ENCODE data around the gene ZBTB7C.
"Not testable (repeated sequence)": the region's sequence is repeated elsewhere in the genome, so short reads cannot be mapped to it uniquely, and the experiment has no call there.

ZBTB7C gene

GRCh38 chr18:48408727-48409590 lies at the start of gene ZBTB7C:
ZBTB7C (minus strand) TSS chr18:48409383.
- no peak for DNase-seq

DNA sequence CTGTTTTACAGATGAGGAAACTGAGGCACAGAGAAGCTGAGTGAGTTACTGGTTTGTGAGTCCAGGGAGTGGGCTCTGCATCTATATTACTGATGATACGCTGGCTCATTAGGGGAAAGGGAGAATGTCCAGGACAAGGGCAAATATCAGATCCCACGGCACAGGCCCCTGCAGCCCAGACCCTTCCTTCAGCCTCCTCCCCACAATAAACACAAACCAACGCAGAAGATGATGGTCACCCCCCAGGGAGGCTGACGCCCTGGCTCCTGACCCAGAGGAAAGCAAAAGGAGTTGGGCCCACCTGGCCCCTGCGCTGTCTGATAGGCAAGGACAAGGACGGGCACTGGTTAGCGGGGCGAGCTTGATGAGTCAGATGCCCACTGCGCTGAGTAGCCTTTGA lies 47.7 kb upstream of the ZBTB7C start:
- no peak for DNase-seq

DNA sequence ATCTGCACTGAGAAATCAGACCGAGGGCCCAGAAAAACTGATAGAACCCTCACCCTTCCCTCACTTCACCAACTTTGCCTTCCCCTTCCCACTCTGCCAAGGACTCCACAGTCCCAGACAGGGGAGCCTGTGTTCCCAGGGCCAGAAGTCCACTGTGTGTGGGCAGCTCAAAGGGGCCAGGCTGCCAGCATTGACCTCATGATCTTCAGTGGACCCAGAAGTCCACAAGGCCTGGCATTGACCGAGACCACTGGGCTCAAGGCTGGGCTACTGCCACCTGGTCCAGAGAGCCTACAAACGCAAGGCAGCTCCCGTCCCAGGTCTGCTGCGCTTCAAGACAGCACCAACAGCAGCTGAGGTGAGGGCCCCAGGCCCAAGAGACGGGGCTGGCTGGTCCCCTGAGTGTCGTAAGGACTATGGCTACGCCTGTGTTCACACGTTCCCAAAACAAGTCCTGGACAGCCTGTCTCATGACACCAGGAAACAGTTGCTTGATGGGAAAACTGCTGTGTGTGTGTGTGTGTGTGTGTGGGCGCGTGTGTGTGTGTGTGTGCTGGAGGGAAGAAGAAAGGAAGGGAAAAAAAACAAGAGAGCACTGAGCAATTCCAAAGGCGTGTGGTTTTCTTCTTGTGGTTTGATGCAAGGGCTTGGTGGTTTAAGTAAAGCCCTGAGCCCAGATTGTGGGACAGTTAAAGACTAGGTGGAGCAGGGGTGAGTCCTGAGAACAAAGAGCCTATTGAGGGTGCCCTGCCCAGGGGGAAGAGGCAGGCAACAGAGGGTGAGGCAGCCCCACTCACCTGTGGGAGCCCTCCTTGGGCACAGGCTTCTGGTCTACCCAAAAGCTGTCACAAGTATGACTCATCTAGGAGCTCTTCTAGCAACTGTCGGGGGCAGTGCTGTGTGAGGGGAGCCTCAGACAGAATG lies 46.6 kb upstream of the ZBTB7C start:
- no peak for DNase-seq

DNA sequence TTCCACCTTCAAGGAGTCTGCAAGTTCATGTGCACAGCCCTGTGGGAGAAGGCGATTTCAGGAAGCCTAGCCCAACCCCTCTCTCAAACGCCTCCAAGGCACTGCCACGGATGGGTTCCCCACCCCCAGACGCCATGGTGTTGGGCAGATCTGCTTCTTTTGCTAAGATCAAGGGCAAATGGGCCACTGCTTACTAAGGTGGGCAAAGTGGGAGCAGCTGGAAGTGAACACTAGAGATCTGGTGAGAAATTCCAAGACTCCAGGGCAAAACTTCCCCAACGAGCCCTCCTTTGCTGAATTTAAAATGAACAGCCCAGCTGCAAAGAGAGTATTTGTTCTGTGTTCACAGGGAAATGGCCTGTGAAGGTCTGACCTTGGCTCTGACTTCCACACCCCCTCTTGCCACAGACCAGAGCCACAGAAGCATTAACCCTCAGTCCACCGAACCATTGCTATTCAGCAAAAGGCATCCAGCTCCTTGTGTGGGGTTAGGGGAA lies 45.1 kb upstream of the ZBTB7C start:
- DNase-seq, result no peak

- no peak for DNase-seq
Observed at GRCh38 chr18:48453330-48454066, 44.3 kb upstream of the ZBTB7C start.

- DNase-seq, result no peak
Observed at GRCh38 chr18:48452861-48453323, 43.7 kb upstream of the ZBTB7C start.

DNA sequence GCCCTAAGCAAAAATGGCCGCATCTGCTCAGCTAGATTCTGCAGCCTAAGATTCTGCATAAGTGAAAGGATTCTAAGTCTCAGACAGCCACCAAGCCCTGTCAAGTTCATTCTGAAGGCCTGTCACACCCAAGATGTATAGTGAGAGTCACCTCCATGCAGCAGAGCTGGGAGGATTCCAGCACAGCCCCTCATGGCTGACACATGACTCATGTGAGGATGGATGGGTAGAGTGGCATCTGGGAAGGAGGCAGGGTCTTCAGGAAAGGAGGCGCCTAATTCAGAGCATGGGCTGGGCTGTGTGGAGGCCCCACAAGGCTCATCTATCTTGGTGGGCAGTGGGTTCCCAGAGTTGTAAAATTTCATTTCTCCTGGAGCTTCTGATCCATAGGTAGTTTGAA lies 41.5 kb upstream of the ZBTB7C start:
- no peak for DNase-seq

DNA sequence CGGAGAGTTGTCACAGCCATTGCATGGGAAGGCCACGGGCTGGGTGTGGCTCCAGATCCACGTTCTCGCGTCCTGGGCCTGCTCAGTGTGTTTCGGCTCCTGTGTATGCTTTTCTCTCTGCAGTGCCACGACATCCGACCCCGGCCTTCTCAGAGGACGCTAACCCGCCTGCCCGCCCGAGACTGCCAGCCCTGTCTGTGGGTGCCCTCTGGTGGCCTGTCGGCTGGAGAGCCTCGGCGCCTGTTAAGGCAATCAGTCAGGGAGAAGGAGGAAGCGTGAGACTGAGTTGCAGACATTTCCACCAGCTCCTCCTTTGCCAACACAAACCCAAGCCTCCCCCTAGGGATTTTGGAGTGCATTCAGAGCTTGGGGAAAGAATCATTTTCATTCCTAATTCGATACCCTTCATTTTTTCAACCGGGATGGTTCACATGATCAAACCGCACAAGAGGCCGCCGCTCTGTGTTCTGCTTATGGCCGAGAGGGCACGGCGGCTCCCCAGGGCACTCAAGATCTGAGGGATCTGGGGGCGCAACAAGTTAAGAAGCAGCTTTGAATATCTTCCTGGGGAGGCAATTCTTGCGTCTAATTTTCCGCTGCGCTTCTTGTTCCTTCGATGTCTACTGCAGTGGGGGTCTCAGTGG lies 37.5 kb upstream of the ZBTB7C start:
- DNase-seq, result peak; percentile 32

DNA sequence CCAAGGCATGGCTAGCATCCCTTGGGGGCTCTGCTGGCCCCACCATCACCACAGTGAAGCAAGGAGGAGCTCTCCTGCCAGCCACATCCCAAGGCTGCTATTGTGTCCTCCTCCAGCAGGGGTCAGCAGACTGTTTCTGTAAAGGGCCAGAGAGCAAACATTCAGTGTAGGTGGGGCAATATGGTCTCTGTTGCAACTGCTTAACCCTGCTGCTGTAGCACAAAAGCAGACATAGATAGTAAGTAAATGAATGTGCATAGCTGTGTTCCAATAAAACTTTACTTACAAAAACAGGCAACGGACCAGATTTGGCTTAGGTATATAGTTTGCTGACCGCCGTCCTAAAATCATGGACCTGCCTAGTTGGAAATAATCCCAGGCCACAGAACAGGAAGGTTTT lies 36.4 kb upstream of the ZBTB7C start:
- DNase-seq, result peak; percentile 46

- no peak for DNase-seq
Observed at GRCh38 chr18:48442761-48443160, 33.6 kb upstream of the ZBTB7C start.

- no peak for DNase-seq
Observed at GRCh38 chr18:48441405-48441881, 32.3 kb upstream of the ZBTB7C start.

GRCh38 chr18:48440924-48441323 lies 31.7 kb upstream of the ZBTB7C start:
- DNase-seq, result no peak

- no peak for DNase-seq
Observed at GRCh38 chr18:48436907-48437306, 27.7 kb upstream of the ZBTB7C start.

DNA sequence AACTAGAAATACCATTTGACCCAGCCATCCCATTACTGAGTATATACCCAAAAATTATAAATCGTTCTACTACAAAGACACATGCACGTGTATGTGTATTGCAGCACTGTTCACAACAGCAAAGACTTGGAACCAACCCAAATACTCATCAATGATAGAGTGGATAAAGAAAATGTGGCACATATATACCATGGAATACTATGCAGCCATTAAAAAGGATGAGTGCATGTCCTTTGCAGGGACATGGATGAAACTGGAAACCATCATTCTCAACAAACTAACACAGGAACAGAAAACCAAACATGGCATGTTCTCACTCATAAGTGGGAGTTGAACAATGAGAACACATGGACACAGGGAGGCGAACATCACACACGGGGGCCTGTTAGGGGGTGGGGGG lies 25.2 kb upstream of the ZBTB7C start:
- DNase-seq, result not testable (repeated sequence)

DNA sequence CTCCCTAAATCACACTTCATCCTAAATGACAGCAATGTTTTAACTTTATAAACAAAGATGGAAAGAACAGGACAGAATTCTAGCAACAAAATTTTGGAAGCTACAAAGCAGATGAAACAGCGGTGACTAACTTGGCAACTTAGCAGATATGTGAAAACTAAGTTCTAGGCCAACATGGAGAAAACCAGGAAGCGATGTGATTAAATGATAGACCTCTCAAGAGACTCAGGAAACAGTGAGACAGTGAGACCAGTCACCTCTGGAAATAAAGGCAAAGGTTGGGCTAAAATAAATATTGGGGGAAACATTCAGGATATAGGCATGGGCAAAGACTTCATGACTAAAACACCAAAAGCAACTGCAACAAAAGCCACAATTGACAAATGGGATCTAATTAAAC lies 24.4 kb upstream of the ZBTB7C start:
- DNase-seq, result no peak

DNA sequence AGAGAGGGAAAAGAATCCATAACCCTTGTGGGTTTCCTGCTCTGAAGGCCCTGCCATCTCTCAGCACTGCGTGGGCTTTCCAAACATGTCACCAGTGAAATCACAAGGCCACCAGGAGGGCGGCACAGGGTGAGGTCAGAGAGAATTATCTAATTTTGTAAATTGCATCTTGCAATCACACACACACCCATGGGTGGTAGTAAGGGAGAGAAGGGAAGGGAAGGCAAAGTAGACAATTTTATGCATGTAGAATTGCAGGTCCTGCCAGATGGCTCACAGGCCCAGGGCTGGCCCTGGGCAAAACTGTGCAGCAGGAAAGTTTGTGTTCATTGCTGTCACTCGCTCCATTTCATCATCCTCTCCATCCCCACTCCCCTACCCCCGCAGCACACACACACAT lies 21.0 kb upstream of the ZBTB7C start:
- DNase-seq, result no peak

- no peak for DNase-seq
Observed at GRCh38 chr18:48428475-48429177, 19.4 kb upstream of the ZBTB7C start.

GRCh38 chr18:48422947-48423378 lies 13.8 kb upstream of the ZBTB7C start:
- no peak for DNase-seq

DNA sequence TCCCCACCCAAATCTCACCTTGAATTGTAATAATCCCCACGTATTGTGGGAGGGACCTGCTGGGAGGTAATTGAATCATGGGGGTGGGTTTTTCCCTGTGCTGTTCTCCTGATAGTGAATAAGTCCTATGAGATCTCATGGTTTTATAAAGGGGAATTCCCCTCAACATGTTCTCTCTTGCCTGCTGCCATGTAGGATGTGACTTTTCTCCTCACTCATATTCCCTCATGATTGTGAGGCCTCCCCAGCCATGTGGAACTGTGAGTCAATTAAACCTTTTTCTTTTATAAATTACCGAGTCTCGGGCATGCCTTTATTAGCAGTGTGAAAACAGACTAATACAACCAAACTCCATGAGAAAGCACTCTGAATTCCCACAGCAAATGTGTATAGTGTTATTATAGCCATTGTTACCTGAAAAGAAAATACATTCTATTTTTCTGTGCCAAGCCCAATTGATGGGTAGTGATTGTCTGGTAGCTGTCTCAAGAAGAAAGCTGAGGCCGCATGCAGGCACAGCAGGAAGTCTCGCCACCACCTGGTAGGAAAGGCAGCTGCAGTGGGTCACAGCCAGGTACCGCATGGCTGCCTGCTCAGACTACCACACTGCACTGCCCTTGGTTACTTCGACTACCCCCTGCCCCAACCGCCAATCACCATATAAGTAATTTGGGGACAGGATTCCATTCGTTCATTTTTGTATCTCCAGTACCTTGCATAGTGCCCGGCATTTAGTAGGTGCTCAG lies 10.3 kb upstream of the ZBTB7C start:
- DNase-seq, result no peak

DNA sequence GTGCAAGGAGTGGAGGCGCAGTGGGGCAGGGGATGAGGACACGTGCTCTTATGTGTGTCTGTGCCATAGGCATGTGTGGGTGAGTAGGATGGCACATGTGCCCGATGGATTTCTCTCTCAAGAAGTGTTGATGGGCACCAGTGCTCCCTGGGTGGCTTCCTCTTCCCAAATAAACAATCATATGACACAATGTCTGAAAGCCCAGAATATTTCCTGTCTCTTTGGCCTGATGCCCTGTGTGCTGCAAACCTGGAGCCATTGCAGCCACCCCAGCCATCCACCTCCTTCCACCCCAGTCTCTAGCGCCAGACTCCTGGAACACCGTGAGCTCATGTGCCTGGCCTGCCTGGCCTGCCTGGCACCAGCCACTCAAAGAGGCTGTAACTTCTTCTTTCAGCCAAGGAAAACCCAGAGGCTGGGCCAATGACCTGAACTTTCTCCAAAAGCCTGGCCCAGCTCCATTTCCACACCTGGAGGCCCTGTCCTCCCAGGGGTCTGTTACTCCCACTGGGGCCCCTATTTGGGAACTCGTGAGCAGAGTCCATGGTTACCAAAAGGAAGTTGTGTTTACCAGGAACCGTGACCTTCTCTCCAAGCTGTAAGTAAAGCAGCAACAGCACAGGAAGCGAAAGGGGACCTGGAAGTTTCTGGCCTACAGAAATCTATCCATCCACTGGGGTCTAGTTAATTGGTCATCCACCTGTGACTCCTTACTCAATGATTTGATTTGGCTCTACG lies 9.5 kb upstream of the ZBTB7C start:
- no peak for DNase-seq

Data from NCI-H1048 (cell line).